ENCODE results near the gene GPATCH1.

GRCh38 chr19:33063356-33063752 is 17.6 kb upstream of the GPATCH1 start:
- no peak for TF ChIP-seq CTCF (IDR thresholded peaks at IDR 0.05; ENCODE audit: low read depth, low read length)
- no peak for TF ChIP-seq POLR2A (IDR thresholded peaks at IDR 0.05; ENCODE audit: extremely low read depth, insufficient read length)
- TF ChIP-seq MAX (IDR thresholded peaks at IDR 0.05; ENCODE audit: low read depth, low read length) = no peak
- no peak for TF ChIP-seq MYC (IDR thresholded peaks at IDR 0.05; ENCODE audit: low read depth, low read length)

Measured in NB4 (cell line).